ENCODE data around the gene NOD2.

NOD2 gene

GRCh38 chr16:50670476-50670875, 22.9 kb upstream of the NOD2 start:
- no peak for DNase-seq (ENCODE audit: low spot score)

GRCh38 chr16:50671644-50672260, 21.7 kb upstream of the NOD2 start:
- DNase-seq (ENCODE audit: low spot score) = no peak

GRCh38 chr16:50673496-50674275, 19.7 kb upstream of the NOD2 start:
- no peak for DNase-seq (ENCODE audit: low spot score)

- DNase-seq (ENCODE audit: low spot score) = no peak
Measured at GRCh38 chr16:50674831-50675230, 18.6 kb upstream of the NOD2 start.

- no peak for DNase-seq (ENCODE audit: low spot score)
Measured at GRCh38 chr16:50675686-50676610, 17.5 kb upstream of the NOD2 start.

GRCh38 chr16:50676684-50677225, 16.7 kb upstream of the NOD2 start:
- no peak for DNase-seq (ENCODE audit: low spot score)

GRCh38 chr16:50677351-50677750, 16.1 kb upstream of the NOD2 start:
- no peak for DNase-seq (ENCODE audit: low spot score)

- DNase-seq (ENCODE audit: low spot score) = no peak
Measured at GRCh38 chr16:50678531-50678930, 14.9 kb upstream of the NOD2 start.

GRCh38 chr16:50679266-50679665, 14.1 kb upstream of the NOD2 start:
- DNase-seq (ENCODE audit: low spot score) = no peak

- DNase-seq (ENCODE audit: low spot score) = no peak
Measured at GRCh38 chr16:50679676-50680555, 13.5 kb upstream of the NOD2 start.

GRCh38 chr16:50680556-50680893, 12.9 kb upstream of the NOD2 start:
- no peak for DNase-seq (ENCODE audit: low spot score)

- no peak for DNase-seq (ENCODE audit: low spot score)
Measured at GRCh38 chr16:50681021-50681885, 12.2 kb upstream of the NOD2 start, which contains the start of gene SNX20. TSS of gene SNX20 (minus strand) at chr16:50681312. CDS start at chr16:50677526, 3,786 bp downstream.

GRCh38 chr16:50683689-50684374, 9.6 kb upstream of the NOD2 start:
- no peak for DNase-seq (ENCODE audit: low spot score)

GRCh38 chr16:50684823-50685461, 8.5 kb upstream of the NOD2 start:
- DNase-seq (ENCODE audit: low spot score) = no peak

GRCh38 chr16:50685462-50686063, 7.8 kb upstream of the NOD2 start:
- DNase-seq (ENCODE audit: low spot score) = no peak

- no peak for DNase-seq (ENCODE audit: low spot score)
Measured at GRCh38 chr16:50688083-50688482, 5.3 kb upstream of the NOD2 start.

- no peak for DNase-seq (ENCODE audit: low spot score)
Measured at GRCh38 chr16:50688867-50689266, 4.5 kb upstream of the NOD2 start.

- DNase-seq (ENCODE audit: low spot score) = no peak
Measured at GRCh38 chr16:50690177-50690576, 3.2 kb upstream of the NOD2 start.

GRCh38 chr16:50692644-50692998, 785 bp upstream of the NOD2 start:
- DNase-seq (ENCODE audit: low spot score) = no peak
